Astrocyte of the hippocampus (primary cell): Measurements from ENCODE around the gene NBL1.
"Not testable (repeated sequence)": the region's sequence is repeated elsewhere in the genome, so short reads cannot be mapped to it uniquely, and the experiment has no call there.

Experiments
- DNase-seq: peaks from one replicate; pipeline ENCODE4 v3.0.0; 2011; ENCODE audit warnings: low read depth, low spot score

Gene NBL1

DNA sequence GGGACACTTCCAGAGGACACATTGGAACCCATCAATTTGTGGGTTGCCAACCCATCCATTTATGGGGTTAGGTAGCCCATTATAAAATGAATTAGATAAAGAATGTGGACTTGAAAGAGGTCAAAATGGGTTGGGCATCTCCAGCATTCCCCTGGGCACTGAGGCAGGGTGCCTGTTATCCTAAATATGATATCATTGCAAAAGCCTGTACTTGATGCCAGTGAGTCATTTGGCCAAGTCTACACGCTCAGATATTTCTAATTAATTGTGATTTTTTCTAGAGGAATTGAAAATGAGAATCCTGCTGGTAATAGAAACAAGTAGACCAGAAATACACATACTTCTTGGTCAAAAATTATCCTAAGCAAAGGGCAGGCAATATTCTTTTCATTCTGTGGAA lies 21.9 kb upstream of the NBL1 start:
- DNase-seq = peak; percentile 47

DNA sequence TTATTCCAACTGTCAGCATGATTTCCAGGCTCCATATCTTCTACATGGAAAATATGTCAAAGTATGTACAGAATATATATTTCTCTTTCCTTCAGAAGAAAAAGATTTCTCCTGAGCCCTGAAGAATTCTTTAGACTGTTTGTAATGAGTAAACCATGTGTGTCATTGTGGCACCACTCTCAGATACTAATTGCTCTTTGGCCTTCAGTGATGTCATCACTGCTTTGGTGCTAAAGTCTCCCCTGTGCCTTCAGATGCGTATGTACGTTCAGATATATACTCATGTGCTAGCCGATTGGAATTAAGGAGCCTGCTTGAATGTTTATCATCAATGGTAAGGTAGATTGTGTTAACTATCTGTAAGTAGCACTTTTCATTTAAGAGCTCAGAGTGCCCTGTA lies 20.6 kb upstream of the NBL1 start:
- DNase-seq = no peak

GRCh38 chr1:19625291-19625937 lies 18.7 kb upstream of the NBL1 start:
- DNase-seq = no peak

DNA sequence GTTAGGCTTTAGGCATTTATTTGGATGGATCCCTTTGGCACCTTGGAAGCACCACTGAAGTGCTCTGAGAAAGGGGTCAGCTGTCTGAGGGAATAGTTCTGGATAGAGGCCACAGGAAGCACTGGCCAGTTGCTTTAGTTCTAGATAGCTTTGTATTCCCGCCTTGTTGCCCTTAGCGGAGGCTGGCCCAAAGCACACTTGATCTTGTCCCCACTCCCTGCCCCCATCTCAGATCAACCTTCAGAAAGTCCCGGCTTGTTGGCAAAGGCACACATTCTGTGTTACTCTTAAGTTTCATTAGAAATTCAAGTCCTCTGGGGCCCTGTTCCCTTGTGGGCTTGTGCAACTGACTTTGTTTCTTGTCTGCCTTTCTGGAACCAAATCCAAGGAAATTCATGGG lies 15.2 kb upstream of the NBL1 start:
- DNase-seq = no peak

- no peak for DNase-seq
These were observed 14.8 kb upstream of the NBL1 start for GRCh38 chr1:19629357-19629756.

DNA sequence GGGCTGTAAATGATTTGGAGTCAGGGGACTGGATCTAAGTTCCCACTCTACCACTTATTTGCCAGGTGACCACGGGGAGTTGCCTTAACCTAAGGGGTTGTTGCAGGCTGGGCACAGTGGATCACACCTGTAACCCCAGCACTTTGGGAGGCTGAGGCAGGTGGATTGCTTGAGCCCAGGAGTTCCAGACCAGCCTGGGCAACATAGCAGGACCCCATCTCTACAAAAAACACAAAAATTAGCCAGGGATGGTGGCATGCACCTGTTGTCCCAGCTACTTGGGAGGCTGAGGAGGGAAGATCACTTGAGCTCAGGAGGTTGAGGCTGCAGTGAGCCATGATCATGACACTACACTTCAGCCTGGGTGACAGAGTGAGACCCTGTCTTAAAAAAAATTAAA lies 13.9 kb upstream of the NBL1 start:
- not testable (repeated sequence) for DNase-seq

- DNase-seq = no peak
These were observed 13.3 kb upstream of the NBL1 start for GRCh38 chr1:19630720-19631395.

DNA sequence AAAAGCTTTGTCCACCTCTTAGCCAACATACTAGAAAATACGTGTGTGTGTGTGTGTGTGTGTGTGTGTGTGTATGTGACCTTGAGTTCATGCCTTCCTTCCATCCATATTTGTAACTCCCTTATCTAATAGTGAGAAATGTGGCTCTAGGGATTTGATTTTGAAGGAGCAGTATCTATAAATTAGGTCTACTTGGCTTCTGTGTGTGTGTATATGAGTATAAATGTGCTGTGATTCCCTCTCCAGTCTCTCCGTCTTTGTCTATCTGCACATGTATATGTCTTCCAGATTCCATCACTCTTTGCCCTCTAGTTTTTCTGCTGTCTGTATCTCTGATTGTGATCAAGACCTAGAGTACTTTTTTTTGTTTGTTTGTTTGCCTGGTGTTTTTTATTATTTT lies 11.9 kb upstream of the NBL1 start:
- DNase-seq = no peak

- DNase-seq = no peak
These were observed 11.0 kb upstream of the NBL1 start for GRCh38 chr1:19633106-19633505.

DNA sequence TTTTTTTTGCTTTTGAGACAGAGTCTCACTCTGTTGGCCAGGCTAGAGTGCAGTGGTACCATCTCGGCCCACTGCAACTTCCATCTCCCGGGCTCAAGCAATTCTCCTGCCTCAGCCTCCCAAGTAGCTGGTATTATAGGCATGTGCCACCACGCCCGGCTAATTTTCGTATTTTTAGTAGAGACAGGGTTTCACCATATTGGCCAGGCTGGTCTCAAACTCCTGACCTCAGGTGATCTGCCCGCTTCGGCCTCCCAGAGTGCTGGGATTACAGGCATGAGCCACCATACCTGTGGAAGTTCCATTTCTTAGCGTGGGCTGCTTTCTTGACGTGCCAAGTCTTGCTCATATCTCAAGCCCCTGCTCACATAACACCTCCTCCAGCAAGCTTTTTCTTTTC lies 9.0 kb upstream of the NBL1 start:
- not testable (repeated sequence) for DNase-seq

- peak; percentile 52 for DNase-seq
These were observed 8.5 kb upstream of the NBL1 start for GRCh38 chr1:19635646-19636045.

GRCh38 chr1:19636065-19636464 lies 8.0 kb upstream of the NBL1 start:
- DNase-seq = no peak

DNA sequence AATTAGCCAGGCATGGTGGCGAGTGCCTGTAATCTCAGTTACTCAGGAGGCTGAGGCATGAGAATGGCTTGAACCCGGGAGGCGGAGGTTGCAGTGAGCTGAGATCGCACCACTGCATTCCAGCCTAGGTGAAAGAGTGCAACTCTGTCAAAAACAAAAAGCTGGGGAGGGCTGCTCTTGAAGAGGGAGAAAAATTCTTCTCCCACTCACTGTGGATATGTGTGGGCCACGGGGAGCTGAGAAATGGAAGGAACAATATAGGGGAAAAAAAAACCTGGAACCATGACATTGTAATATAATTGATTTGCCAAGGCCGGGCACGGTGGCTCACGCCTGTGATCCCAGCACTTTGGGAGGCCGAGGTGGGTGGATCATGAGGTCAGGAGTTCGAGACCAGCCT lies 7.4 kb upstream of the NBL1 start:
- DNase-seq = not testable (repeated sequence)

DNA sequence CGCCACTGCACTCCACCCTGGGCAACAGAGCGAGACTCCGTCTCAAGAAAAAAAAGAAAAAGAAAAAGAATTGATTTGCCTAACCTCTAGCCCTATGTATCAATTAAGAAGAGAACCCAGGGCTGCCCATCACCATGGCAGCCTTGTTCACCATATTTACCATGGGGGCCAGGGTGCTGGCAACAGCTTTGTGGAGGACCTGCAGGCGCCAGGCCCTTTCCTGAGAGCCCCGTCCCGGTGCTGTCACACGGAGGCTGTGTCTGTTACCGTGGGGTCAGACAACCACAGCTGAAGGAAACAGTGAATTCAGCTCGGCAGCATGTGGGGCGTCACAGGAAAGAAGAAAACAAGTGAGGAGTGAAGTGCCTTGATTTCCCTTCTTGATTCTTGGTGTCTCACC lies 6.5 kb upstream of the NBL1 start:
- no peak for DNase-seq

- DNase-seq = not testable (repeated sequence)
These were observed 4.9 kb upstream of the NBL1 start for GRCh38 chr1:19639228-19639627.

DNA sequence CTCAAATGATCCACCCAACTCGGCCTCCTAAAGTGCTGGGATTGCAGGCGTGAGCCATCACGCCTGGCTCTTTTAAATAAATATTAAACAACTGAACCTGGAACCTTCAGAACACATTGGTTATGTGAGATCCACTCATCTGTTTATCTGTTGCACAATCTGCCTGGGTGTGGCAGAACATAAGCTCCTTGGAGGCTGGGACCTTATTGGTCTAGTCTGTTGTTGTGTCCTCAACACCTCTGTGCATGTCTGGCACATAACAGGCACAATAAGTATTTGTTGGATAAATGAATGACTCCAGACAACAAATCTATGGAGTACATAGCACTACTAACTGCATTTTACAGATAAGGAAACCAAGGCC lies 4.1 kb upstream of the NBL1 start:
- no peak for DNase-seq

DNA sequence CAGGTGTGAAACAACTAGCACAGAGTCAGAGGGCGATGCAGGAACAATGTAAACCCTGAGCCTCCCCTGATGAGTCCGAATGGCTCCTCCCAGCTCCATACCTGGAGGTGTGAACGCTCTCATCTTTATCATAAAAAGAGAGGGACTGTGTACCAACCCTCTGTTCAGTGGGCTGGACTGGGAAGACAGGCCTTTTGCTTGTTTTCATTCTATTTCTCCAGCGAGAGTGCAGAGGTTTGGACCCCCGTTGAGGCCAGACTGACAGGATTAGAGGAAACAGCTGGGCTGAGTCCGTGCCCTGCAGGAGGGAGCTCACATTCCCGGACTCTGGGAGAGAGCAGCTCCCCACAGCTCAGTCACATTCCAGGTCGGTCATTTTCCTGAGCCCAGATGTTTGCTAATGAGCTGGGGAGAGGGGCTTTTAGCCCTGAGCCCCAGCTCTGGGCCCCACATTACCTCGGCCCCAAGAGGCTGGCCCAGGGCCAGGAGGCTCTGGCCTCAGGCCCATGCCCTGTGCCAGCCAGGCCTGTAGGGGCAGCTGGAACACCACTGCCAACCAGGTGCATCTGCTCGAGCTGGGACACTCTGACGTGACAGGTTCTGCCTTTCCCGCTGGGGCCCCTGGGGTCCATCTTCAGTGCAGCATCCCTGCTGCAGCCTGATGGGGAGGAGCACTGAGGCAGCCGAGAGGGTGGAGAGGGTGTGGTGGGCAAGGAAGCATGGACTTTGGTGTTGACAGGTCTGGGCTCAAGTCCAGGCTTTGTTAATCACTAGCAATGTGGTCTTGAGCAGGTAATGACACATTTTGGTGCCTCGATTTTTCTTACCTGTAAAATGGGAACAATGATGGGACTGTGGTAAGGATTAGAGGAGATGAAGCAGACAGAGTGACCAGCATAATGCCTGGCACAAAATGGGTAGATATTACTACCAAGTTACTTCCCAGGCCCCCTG lies 3.5 kb upstream of the NBL1 start:
- DNase-seq = peak; percentile 49

DNA sequence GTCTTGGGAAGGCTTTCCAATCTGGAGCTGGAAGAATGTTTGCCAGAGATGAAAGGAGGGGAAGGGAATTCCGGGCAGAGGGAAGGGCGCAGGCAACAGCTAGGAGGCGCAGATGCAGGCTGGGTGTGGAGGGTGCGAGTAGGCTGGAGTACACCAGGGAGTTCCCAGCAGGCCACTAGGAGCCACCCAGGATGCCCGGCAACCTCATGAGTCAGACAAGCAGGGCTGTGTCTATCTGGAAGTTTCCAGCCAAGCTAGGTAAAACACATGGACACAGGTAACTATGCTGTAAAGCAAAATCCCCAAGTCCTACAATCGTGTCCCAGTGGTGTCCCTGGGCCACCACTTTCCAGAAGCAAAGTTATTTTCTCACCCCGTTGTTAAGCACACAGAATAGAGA lies 990 bp upstream of the NBL1 start:
- DNase-seq = peak; percentile 46

DNA sequence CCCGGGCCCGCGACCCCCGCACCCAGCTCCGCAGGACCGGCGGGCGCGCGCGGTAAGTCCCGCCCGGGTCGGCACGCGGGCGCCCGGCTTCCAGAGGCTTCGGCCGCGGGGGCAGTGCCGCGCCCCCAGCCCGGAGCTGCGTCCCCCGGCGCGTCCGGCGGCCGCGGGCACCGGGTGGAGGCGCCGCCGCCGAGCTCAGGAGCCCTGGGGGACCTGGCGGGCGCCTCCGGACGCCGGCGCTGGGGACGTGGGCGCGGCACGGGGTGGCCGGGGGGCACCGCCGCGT lies 227 bp downstream of the NBL1 start:
- no peak for DNase-seq

DNA sequence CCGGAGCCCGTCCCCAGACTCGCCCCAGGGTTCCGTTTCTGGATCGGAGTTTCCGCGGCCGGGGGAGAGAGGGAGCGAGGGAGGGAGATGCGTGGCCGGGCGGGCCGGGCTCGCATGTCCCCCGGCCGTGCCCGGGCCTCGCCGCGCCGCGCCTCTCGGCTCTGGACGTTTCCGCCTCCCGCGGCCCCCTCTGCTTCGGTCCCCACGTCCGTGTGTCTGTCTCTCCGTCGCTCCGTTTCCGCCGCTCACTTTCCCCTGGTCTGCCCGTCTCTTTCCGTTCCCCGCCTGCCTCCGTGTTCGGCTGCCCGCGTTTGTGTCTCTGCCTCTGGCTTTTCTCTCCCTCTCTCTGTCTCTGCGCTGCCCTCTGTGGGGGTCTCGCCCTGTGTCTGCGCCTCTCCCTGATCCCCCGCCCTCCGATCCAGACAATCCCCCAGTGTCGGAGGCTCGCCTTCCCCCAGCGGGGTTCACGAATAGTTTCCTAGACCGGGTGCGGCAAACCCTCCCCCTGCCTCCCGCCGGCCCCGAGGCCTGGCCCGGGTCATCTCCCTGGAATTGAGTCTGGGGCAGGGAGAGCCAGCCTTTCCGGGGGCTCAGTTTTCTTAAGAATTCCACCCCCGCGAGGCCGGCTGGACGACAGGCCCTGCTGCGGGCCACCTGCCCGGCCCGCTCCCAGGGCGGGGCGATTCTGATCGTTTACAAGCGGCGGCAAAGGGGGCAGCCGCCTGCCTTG lies 735 bp downstream of the NBL1 start:
- DNase-seq = peak; percentile 61

- peak; percentile 33 for DNase-seq
These were observed 1.5 kb downstream of the NBL1 start for GRCh38 chr1:19645411-19646251.
